Nephron progenitor cell (in vitro differentiated cells): ENCODE data around the gene ATL3.
"Not testable (repeated sequence)": the region's sequence is repeated elsewhere in the genome, so short reads cannot be mapped to it uniquely, and the experiment has no call there.

ENCODE experiments used
- DNase-seq: peaks from one replicate; pipeline ENCODE4 v3.0.0; 2021
- H3K27ac Mint-ChIP-seq: 2 replicates; pipeline ENCODE4 v1.8.0; 2021; ENCODE audit warnings: mild to moderate bottlenecking, moderate library complexity, mixed read lengths
- H3K27me3 Mint-ChIP-seq: 2 replicates; pipeline ENCODE4 v1.8.0; 2021; ENCODE audit warnings: mild to moderate bottlenecking, low read depth, mixed read lengths; ENCODE audit not compliant: poor library complexity
- H3K36me3 Mint-ChIP-seq: 2 replicates; pipeline ENCODE4 v1.8.0; 2021; ENCODE audit warnings: low read depth, mixed read lengths
- H3K4me1 Mint-ChIP-seq: 2 replicates; pipeline ENCODE4 v1.8.0; 2021; ENCODE audit warnings: mixed read lengths
- H3K4me3 Mint-ChIP-seq: 2 replicates; pipeline ENCODE4 v1.8.0; 2021; ENCODE audit warnings: mild to moderate bottlenecking, moderate library complexity, mixed read lengths
- H3K9me3 Mint-ChIP-seq: 2 replicates; pipeline ENCODE4 v1.8.0; 2021; ENCODE audit warnings: mild to moderate bottlenecking, moderate library complexity, mixed read lengths
- TF ChIP-seq, protein P1 (sequence below): fragments of 200-600 bp; sonication (generic); IDR thresholded peaks from 2 replicates; pipeline ENCODE4 v1.5.0; 2021; ENCODE audit warnings: antibody characterized with exemption

The ATL3 gene

DNA sequence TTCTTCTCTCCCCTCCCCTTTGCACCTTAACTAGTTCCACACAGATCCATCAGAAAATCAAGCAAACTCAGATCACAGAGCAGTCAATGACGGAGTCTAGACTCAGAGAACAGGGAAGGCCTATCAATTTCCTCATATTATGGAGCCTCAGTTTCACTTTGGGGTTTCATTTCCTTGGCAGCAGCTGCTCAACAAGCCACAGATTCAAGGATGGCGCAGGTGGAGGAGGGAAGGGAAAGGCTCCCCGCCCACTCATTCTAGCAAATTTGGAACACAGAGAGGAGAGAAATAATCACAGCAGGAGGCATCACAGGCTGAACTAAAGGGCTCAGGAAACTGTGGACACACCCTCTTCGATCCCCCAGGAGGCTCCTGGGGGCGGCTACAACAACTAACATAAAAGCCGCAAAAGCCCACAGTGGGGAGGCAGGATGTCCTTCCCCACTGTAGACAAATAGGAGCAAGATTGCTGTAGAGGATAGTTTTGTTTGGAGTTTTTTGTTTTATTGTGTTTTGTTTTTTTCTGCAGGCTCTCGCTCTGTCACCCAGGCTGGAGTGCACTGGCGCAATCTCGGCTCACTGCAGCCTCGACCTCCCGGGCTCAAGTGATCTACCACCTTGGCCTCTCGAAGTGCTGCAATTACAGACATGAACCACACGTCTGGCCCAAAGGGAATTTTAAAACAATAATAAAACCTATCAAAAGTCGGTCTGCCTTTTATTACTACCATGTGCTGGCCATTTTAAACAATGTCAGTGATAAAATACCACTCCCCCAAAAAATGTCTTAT is 60.4 kb downstream of the ATL3 start:
- TF ChIP-seq, protein P1, sequence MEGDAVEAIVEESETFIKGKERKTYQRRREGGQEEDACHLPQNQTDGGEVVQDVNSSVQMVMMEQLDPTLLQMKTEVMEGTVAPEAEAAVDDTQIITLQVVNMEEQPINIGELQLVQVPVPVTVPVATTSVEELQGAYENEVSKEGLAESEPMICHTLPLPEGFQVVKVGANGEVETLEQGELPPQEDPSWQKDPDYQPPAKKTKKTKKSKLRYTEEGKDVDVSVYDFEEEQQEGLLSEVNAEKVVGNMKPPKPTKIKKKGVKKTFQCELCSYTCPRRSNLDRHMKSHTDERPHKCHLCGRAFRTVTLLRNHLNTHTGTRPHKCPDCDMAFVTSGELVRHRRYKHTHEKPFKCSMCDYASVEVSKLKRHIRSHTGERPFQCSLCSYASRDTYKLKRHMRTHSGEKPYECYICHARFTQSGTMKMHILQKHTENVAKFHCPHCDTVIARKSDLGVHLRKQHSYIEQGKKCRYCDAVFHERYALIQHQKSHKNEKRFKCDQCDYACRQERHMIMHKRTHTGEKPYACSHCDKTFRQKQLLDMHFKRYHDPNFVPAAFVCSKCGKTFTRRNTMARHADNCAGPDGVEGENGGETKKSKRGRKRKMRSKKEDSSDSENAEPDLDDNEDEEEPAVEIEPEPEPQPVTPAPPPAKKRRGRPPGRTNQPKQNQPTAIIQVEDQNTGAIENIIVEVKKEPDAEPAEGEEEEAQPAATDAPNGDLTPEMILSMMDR: no peak
- Mint-ChIP-seq H3K36me3 (no peaks in the 10 kb centered on the region), H3K27ac (no peak overlapping the region), H3K4me3 (no peak overlapping the region), H3K27me3 (peaks cover 80% of the 10 kb centered on the region), H3K9me3 (no peaks in the 10 kb centered on the region), H3K4me1 (peaks cover 22% of the 10 kb centered on the region)
- no peak for DNase-seq

DNA sequence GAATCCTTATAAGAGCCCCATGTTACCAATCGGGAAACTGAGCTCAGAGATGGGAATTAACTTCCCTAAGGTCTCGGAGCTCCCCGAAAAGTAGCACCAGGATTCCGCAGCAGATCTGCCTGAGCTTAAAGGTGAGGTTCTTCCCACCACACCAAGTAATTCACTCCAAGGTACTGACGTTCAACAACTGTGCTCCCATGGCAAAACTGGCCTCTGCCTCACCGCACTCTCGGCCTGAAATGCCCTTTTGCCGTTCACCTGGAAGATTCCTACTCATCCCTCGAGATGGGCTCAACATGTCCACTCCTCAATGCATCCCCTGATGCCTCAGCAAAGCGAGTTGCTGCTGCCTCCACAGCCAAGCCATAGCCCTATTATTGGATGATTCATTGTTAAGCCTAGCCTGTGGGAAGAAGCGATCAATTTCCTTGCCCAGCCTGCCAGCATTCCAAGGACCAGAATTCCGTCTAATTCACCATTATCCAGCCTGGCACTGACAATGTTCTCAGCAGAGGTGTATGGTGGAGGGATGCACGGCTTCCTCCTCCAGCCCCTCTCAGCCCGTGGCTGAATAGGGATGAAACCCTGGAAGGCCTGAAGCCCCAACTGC is 61.1 kb downstream of the ATL3 start:
- Mint-ChIP-seq H3K27ac (no peak overlapping the region), H3K4me1 (peaks cover 22% of the 10 kb centered on the region)

DNA sequence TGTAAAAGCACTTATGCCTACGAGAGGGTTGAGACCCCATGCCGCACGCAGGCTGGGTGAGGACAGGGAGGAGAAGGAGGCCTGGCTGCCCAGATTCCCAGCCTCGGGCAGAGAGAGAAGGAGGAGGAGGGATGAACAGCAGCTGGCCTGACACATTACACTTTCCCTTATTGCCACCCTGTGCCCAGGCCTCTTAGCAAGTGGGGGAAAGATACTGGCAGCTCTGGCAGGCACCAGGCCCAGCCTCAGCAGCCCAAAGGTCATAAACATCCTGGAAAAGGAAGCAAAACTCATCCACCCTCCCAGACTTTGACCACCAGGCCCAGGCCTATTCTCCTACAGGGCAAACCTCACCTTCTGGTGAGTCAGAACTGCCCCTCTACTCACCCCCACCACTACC is 61.6 kb downstream of the ATL3 start:
- DNase-seq: no peak
- Mint-ChIP-seq H3K27me3 (peaks cover 72% of the 10 kb centered on the region), H3K9me3 (no peaks in the 10 kb centered on the region), H3K27ac (no peak overlapping the region), H3K36me3 (no peaks in the 10 kb centered on the region), H3K4me3 (no peak overlapping the region), H3K4me1 (peaks cover 22% of the 10 kb centered on the region)
- TF ChIP-seq, protein P1: no peak

More for the DNA sequence above, 61.1 kb downstream of the ATL3 start:
- DNase-seq: no peak
- Mint-ChIP-seq H3K27me3 (peaks cover 76% of the 10 kb centered on the region), H3K4me3 (no peak overlapping the region), H3K9me3 (no peaks in the 10 kb centered on the region), H3K36me3 (no peaks in the 10 kb centered on the region)
- TF ChIP-seq, protein P1: no peak

DNA sequence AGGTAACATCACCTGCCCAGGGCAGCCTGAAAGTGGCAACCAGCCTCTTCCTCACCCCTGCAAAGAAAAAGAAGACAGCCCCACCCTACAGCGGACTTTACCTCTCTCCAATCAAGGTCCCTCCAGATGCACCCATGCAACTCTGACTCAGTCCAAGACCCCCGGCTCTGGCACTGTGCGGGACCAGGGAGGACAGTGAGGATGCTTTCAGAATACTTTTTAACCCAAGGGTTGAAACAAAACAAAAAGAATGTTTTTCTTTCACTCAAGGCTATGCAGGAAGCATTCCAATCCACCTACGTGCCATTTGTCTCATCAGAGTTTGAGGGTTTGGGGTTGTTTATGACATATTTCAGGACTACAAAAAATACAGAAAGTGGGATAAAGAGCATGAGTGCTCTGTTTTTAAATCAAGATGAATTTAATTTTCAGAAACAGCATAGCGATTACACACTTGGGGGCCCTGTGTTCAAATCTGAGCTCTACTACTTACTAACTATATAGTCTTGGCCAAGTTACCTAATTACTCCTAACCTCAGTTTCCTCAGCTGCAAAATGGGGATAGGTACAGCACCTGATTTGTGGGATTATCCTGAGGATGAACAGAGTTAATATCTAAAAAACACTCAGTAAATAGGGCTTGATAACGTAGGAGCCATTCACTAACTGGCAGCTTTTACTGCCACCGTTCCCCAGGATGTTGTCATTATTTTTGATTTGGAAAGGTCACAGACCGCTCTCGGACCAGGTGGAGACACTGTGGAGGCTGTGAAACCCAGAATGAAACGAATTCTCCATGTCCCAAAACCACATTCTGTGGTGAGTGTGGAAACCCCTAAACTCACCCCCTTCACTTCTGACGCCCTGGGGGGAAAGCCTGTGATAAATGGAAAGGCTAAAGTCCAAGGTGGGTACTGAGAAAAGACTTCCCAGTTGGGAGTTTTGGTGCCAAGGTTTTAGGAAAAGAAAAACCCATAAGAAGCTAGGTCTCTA is 62.5 kb downstream of the ATL3 start:
- Mint-ChIP-seq H3K27ac (no peak overlapping the region), H3K27me3 (peaks cover 63% of the 10 kb centered on the region), H3K9me3 (no peaks in the 10 kb centered on the region), H3K4me3 (no peak overlapping the region), H3K36me3 (no peaks in the 10 kb centered on the region), H3K4me1 (peaks cover 22% of the 10 kb centered on the region)
- TF ChIP-seq, protein P1: no peak
- no peak for DNase-seq

DNA sequence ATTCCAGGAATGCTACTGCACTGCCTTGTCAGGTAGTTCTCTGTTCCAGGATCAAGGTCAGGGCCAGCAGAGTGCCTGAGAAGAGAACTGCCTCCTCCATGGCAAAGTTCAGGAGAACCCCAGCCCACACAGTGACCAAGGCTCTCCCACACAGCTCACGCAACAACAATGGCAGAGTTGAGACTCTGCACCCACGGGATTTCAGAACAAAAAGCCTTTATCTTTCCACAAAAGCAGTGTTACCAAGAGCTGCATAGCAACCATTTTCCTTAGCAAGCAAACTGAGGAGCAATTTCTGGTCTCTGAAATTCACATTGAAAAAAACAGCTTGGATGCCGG is 68.0 kb downstream of the ATL3 start:
- Mint-ChIP-seq H3K36me3 (no peaks in the 10 kb centered on the region), H3K27ac (no peak overlapping the region), H3K9me3 (no peaks in the 10 kb centered on the region), H3K4me3 (no peak overlapping the region), H3K4me1 (peaks cover 4% of the 10 kb centered on the region), H3K27me3 (peaks cover 34% of the 10 kb centered on the region)
- TF ChIP-seq, protein P1: no peak
- no peak for DNase-seq

DNA sequence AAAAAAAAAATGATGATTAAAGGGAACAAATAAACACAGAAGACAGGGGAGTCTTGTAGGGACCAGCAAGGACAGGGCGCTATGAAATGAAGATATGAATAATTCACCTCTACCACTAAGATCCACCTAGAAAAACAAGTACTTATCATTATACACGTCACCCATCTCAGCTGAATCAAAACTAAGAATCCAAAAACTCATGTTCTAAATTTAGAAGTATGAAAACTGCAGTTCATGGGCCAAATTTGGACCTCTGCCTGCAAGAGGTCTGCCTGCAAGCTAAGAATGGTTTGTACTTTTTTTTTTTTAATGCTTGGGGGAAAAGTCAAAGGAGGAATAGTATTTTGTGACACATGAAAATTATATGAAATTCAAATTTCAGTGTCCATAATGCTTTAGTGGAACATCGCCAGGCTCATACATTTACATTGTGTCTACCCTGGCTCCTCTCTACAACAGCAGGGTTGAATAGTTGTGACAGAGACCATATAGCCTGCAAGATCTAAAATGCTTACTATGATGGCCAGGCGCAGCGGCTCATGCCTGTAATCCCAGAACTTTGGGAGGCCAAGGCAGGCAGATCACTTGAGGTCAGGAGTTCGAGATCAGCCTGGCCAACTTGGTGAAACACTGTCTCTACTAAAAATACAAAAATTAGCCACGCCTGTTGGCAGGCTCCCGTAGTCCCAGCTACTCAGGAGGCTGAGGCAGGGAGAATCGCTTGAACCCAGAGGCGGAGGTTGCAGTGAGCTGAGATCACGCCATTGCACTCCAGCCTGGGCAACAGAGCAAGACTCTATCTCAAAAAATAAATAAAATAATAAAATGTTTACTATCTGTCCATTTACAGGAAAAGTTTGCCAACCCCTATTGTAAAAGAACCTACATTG is 68.6 kb downstream of the ATL3 start:
- peaks cover 29% of the 10 kb centered on the region for H3K27me3 Mint-ChIP-seq

More for the DNA sequence above, 68.6 kb downstream of the ATL3 start:
- not testable (repeated sequence) for H3K4me3 Mint-ChIP-seq, H3K4me1 Mint-ChIP-seq, H3K27ac Mint-ChIP-seq, DNase-seq, H3K9me3 Mint-ChIP-seq, H3K36me3 Mint-ChIP-seq
